Prostate gland (tissue), 2 donors: ENCODE data around the gene FOXG1. TPM values are rescaled to one million over a fixed set of nuclear protein-coding genes. Genes with fewer than 3 reads are reported as not detected.

ENCODE experiments used
- DNase-seq: peaks from one replicate; pipeline ENCODE4 v3.0.0-alpha.2; 2019; ENCODE audit warnings: low spot score
- H3K27ac ChIP-seq, 2 donors: fragments of 200-600 bp; sonication (generic); 2 replicates each; pipeline ENCODE4 v1.5.1; 2017 to 2019
- H3K27me3 ChIP-seq: fragments of 200-600 bp; sonication (generic); replicated peaks from 2 replicates; pipeline ENCODE4 v1.5.1; 2019; ENCODE audit not compliant: insufficient read depth
- H3K36me3 ChIP-seq, 2 donors: fragments of 200-600 bp; sonication (generic); 1 replicate in 1 of 2; 2 replicates in 1 of 2; pipeline versions ENCODE4 v1.5.1 to v1.8.1; 2017 to 2019
- H3K4me1 ChIP-seq: fragments of 200-600 bp; sonication (generic); replicated peaks from 2 replicates; pipeline ENCODE4 v1.5.1; 2019
- H3K4me3 ChIP-seq, 2 donors: fragments of 200-600 bp; sonication (generic); 2 replicates each; pipeline ENCODE4 v1.5.1; 2017 to 2019
- H3K9me3 ChIP-seq: fragments of 200-600 bp; sonication (generic); 2 replicates; pipeline ENCODE4 v1.5.1; 2017
- POLR2A ChIP-seq: fragments of 450-650 bp; IDR thresholded peaks from one replicate; pipeline ENCODE4 v1.6.1; 2016; ENCODE audit warnings: antibody characterized with exemption, mild to moderate bottlenecking
- POLR2AphosphoS5 ChIP-seq: sonication (generic); formaldehyde crosslinking; IDR thresholded peaks from one replicate; pipeline ENCODE4 v1.6.1; 2017; ENCODE audit warnings: antibody characterized with exemption
- WGBS: methylation state at CpG from one replicate; pipeline ENCODE4 v1.1.5; 2018; 5-methylcytosine and 5-hydroxymethylcytosine counted together
- intact Hi-C: fragments of 100-400 bp; cut with DNase I; formaldehyde crosslinking; loops from one replicate; pipeline ENCODE4 v1.14.2; 2022
- total RNA-seq, 2 donors: library from RNA; depleted of rRNA; stranded (reverse); fragments of >200 nt; gene quantifications; one replicate each; pipeline ENCODE4 v1.1.0, GENCODE V29; 2016
- TF ChIP-seq, protein P1 (sequence below), 4 experiments: fragments of 200-600 bp in 2 of 4; fragments of 450-650 bp in 2 of 4; sonication (generic) in 2 of 4; IDR thresholded peaks; 1 replicate in 3 of 4; 2 replicates in 1 of 4; pipeline ENCODE4 v1.5.1; 2016 to 2019; ENCODE audit warnings: antibody characterized with exemption in 4 of 4, mild to moderate bottlenecking in 2 of 4, moderate library complexity in 2 of 4

Gene FOXG1
- total RNA-seq, 2 donors from 2014 or later = 1.6 TPM; not detected in 1

GRCh38 chr14:28784096-28785048 lies 17.8 kb downstream of the FOXG1 start:
- 11% methylated on average over 16 of the region's 16 CpGs for WGBS
- H3K4me1 ChIP-seq = no peaks in the 10 kb centered on the region
- no peak overlapping the region for H3K4me3 ChIP-seq
- intact Hi-C loops = no loop called here
- no peak overlapping the region for H3K27ac ChIP-seq
- no peaks in the 10 kb centered on the region for H3K9me3 ChIP-seq
- DNase-seq = no peak
- H3K27me3 ChIP-seq = peaks cover 3% of the 10 kb centered on the region
- H3K36me3 ChIP-seq = no peaks in the 10 kb centered on the region
- TF ChIP-seq, protein P1, sequence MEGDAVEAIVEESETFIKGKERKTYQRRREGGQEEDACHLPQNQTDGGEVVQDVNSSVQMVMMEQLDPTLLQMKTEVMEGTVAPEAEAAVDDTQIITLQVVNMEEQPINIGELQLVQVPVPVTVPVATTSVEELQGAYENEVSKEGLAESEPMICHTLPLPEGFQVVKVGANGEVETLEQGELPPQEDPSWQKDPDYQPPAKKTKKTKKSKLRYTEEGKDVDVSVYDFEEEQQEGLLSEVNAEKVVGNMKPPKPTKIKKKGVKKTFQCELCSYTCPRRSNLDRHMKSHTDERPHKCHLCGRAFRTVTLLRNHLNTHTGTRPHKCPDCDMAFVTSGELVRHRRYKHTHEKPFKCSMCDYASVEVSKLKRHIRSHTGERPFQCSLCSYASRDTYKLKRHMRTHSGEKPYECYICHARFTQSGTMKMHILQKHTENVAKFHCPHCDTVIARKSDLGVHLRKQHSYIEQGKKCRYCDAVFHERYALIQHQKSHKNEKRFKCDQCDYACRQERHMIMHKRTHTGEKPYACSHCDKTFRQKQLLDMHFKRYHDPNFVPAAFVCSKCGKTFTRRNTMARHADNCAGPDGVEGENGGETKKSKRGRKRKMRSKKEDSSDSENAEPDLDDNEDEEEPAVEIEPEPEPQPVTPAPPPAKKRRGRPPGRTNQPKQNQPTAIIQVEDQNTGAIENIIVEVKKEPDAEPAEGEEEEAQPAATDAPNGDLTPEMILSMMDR (IDR thresholded peaks at IDR 0.05) = no peak
- TF ChIP-seq POLR2A (no peak), POLR2AphosphoS5 (no peak)

- 4% methylated on average over 56 of the region's 62 CpGs for WGBS
- DNase-seq = no peak
- no peak overlapping the region for H3K4me3 ChIP-seq
- no peaks in the 10 kb centered on the region for H3K36me3 ChIP-seq
- no peak overlapping the region for H3K27ac ChIP-seq
- H3K9me3 ChIP-seq = no peaks in the 10 kb centered on the region
- H3K4me1 ChIP-seq = no peaks in the 10 kb centered on the region
- intact Hi-C loops = no loop called here
- TF ChIP-seq POLR2A (no peak), POLR2AphosphoS5 (no peak)
- TF ChIP-seq, protein P1 (IDR thresholded peaks at IDR 0.05) = no peak
- H3K27me3 ChIP-seq = no peaks in the 10 kb centered on the region
Measured at GRCh38 chr14:28785096-28785952, 18.7 kb downstream of the FOXG1 start.

DNA sequence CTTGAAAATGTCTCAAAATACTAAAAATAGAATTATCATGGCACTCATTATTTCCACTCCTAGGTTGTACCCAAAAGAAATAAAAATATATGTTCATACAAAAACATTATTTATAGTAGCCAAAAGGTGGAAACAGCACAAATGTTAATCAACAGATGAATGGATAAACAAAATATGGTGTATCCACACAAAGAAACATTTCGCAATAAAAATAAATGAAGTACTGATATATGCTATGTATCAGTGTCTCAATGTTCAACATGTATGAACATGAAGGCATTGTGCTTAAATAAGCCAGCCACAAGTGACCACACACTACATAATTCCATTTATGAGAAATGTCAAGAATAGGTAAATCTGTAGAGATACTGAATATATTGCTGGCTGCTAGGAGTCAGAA lies 40.9 kb downstream of the FOXG1 start:
- Histone ChIP-seq H3K9me3 (no peaks in the 10 kb centered on the region), H3K36me3 (no peaks in the 10 kb centered on the region), H3K4me1 (no peaks in the 10 kb centered on the region), H3K27me3 (no peaks in the 10 kb centered on the region), H3K4me3 (no peak overlapping the region), H3K27ac (no peak overlapping the region)
- TF ChIP-seq POLR2A = no peak
- TF ChIP-seq, protein P1 (IDR thresholded peaks at IDR 0.05) = no peak
- no peak for TF ChIP-seq POLR2AphosphoS5
- no peak for DNase-seq
- intact Hi-C loops = no loop called here
- 100% methylated on average over 1 of the region's 1 CpG for whole genome bisulfite sequencing

DNA sequence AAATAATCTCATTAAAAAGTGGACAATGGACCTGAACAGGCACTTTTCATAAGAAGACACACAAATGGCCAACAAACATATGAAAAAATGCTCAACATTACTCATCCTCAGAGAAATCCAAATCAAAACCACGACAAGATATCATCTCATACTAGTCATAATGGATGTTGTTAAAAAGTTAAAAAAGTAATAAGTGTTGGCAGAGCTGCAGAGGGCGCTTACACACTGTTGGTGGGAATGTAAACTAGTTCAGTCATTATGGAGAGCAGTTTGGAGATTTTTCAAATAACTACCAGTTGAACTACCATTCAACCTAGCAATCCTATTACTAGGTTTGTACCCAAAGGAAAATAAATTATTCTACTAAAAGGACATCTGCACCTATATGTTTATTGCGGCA lies 47.2 kb downstream of the FOXG1 start:
- no peak for DNase-seq
- Histone ChIP-seq H3K27ac (no peak overlapping the region), H3K4me3 (no peak overlapping the region), H3K9me3 (no peaks in the 10 kb centered on the region), H3K36me3 (no peaks in the 10 kb centered on the region), H3K4me1 (no peaks in the 10 kb centered on the region), H3K27me3 (no peaks in the 10 kb centered on the region)
- TF ChIP-seq, protein P1 (IDR thresholded peaks at IDR 0.05) = no peak
- TF ChIP-seq POLR2A = no peak
- no peak for TF ChIP-seq POLR2AphosphoS5
- intact Hi-C loops = no loop called here
- 78% methylated on average over 3 of the region's 3 CpGs for WGBS
